ENCODE measurements around the gene CTDP1.

CTDP1 gene

DNA sequence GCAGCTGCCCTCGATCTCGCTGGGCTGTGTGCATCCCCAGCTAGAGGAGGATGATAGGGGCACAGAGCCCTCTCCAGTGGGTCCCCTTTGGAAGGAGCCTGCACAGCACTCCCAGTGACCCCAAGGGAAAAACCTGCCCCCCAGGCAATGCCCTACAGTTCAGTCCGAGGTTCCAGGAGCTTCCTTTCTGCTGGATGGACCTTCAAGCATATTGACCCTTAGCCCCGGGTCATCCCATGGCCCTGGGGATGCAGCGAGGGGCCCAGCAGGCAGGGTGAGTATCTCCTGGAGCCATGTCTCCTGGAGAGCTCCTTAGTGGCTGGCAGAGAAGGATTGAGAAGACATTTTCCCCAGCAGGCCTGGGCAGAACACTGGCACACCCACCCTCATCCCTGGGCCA, 45.4 kb upstream of the CTDP1 start:
- TF ChIP-seq, protein P1, sequence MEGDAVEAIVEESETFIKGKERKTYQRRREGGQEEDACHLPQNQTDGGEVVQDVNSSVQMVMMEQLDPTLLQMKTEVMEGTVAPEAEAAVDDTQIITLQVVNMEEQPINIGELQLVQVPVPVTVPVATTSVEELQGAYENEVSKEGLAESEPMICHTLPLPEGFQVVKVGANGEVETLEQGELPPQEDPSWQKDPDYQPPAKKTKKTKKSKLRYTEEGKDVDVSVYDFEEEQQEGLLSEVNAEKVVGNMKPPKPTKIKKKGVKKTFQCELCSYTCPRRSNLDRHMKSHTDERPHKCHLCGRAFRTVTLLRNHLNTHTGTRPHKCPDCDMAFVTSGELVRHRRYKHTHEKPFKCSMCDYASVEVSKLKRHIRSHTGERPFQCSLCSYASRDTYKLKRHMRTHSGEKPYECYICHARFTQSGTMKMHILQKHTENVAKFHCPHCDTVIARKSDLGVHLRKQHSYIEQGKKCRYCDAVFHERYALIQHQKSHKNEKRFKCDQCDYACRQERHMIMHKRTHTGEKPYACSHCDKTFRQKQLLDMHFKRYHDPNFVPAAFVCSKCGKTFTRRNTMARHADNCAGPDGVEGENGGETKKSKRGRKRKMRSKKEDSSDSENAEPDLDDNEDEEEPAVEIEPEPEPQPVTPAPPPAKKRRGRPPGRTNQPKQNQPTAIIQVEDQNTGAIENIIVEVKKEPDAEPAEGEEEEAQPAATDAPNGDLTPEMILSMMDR (IDR thresholded peaks at IDR 0.05): no peak
- Histone ChIP-seq H3K9me3 (no peaks in the 10 kb centered on the region), H3K36me3 (no peaks in the 10 kb centered on the region), H3K4me1 (peaks cover 0 to 17% (median 9%) of the 10 kb centered on the region in 4 donors), H3K27ac (no peak overlapping the region), H3K4me3 (no peak overlapping the region), H3K27me3 (no peaks in the 10 kb centered on the region)
- DNase-seq: peak in 1 of 2 donors; percentile 47
- intact Hi-C loops (cut with DNase I; ENCODE audit: low total_unique reads): no loop called here

- intact Hi-C loops (cut with DNase I; ENCODE audit: low total_unique reads): loop anchor here (5.0 kb wide), 1 partner anchor 48 kb away; no protein-coding TSS in a partner anchor
- DNase-seq: peak in 1 of 2 donors; percentile 58
- Histone ChIP-seq H3K27me3 (no peaks in the 10 kb centered on the region), H3K4me1 (peaks cover 0 to 21% (median 14%) of the 10 kb centered on the region in 4 donors), H3K36me3 (no peaks in the 10 kb centered on the region), H3K4me3 (no peak overlapping the region), H3K27ac (no peak overlapping the region), H3K9me3 (no peaks in the 10 kb centered on the region)
- TF ChIP-seq, protein P1 (IDR thresholded peaks at IDR 0.05): no peak
Observed at GRCh38 chr18:79634593-79635426, 44.8 kb upstream of the CTDP1 start.

DNA sequence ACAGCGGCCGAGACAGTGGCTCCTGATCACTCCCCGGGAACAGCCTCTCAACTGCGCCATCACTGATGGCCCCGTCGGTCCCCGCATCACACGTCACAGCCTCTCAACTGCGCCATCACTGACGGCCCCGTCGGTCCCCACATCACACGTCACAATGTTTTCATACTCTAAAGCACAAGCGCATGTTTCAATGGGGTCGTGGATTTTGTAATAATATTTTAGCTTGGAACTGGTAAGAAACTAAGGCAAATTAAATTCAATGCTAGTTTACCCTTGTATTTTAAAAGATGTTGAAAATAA, 44.2 kb upstream of the CTDP1 start:
- intact Hi-C loops (cut with DNase I; ENCODE audit: low total_unique reads): loop anchor here (5.0 kb wide), 1 partner anchor 48 kb away; no protein-coding TSS in a partner anchor
- TF ChIP-seq, protein P1 (IDR thresholded peaks at IDR 0.05): no peak

DNA sequence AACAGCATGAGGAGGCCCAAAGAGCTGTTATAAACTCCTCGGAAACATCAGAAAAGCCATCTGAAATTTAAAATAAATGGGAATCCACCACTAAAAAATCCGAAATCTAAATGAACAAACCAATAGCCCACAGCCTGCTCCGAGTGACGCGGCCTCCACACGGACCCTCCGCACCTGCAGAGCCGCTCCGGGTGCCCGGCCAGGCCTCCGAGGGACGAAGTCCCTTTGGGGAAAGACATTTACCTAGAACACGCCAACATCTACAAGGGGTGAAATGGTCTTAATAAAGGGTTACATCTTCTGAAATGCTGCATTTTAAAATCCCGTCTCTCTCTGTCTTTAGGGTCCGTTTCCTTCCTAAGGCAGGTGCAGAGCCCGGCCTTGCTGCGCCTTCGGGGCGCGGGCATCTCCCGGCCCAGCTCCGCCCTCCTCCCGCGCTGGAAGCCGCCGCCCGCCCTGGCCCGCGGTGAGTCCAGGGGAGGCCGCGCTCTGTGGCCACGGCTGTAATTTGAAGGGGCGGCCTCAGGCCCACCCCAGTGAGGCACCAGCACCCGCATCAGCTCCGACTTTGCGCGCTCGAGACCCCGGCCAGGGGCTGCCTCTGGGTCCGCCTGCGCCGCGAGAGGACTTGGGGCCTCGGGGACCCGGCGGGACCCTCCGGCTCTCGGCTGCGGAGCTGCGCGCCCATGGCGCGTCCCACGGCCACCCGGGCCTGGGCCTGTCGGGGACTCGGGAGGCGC, 42.3 kb upstream of the CTDP1 start:
- intact Hi-C loops (cut with DNase I; ENCODE audit: low total_unique reads): loop anchor here (5.0 kb wide), 1 partner anchor 50 kb away; no protein-coding TSS in a partner anchor
- Histone ChIP-seq H3K27me3 (no peaks in the 10 kb centered on the region), H3K27ac (no peak overlapping the region), H3K4me1 (peaks cover 0 to 25% (median 15%) of the 10 kb centered on the region in 4 donors), H3K4me3 (no peak overlapping the region), H3K9me3 (no peaks in the 10 kb centered on the region), H3K36me3 (no peaks in the 10 kb centered on the region)
- DNase-seq: no peak
- TF ChIP-seq, protein P1 (IDR thresholded peaks at IDR 0.05): no peak

More for the DNA sequence above, 44.2 kb upstream of the CTDP1 start:
- Histone ChIP-seq H3K27me3 (no peaks in the 10 kb centered on the region), H3K4me3 (no peak overlapping the region), H3K27ac (no peak overlapping the region), H3K9me3 (no peaks in the 10 kb centered on the region), H3K4me1 (peaks cover 0 to 25% (median 15%) of the 10 kb centered on the region in 4 donors), H3K36me3 (no peaks in the 10 kb centered on the region)
- DNase-seq: no peak

GRCh38 chr18:79637921-79638909, 41.4 kb upstream of the CTDP1 start:
- TF ChIP-seq, protein P1 (IDR thresholded peaks at IDR 0.05): no peak
- no peaks in the 10 kb centered on the region for H3K9me3 ChIP-seq
- peaks cover 0 to 25% (median 15%) of the 10 kb centered on the region in 4 donors for H3K4me1 ChIP-seq
- intact Hi-C loops (cut with DNase I; ENCODE audit: low total_unique reads): loop anchor here (2.0 to 5.0 kb wide), 2 partner anchors 51 to 109 kb away; no protein-coding TSS in a partner anchor
- no peaks in the 10 kb centered on the region for H3K36me3 ChIP-seq
- H3K4me3 ChIP-seq: peak overlapping the region in 1 of 2 donors; percentile 3
- no peaks in the 10 kb centered on the region for H3K27me3 ChIP-seq
- H3K27ac ChIP-seq: peak overlapping the region; percentile 50 to 56
- DNase-seq: peak in 1 of 2 donors; percentile 83

All from tibial artery (tissue), 4 donors.